NCI-H345 treated with DMSO at 0.1 percent for 48 hours (cell line): Measurements from ENCODE around the gene PON1.

Source experiments
- DNase-seq: peaks from one replicate; lab custom pipeline; 2025; ENCODE audit not compliant: unreplicated experiment; lab: John Stamatoyannopoulos, UW

PON1 gene

GRCh38 chr7:95324431-95324830 is at the start of gene PON1:
TSS of gene PON1 (minus strand) at chr7:95324532. CDS start at chr7:95324475, 57 bp downstream.
- DNase-seq: no peak

DNA sequence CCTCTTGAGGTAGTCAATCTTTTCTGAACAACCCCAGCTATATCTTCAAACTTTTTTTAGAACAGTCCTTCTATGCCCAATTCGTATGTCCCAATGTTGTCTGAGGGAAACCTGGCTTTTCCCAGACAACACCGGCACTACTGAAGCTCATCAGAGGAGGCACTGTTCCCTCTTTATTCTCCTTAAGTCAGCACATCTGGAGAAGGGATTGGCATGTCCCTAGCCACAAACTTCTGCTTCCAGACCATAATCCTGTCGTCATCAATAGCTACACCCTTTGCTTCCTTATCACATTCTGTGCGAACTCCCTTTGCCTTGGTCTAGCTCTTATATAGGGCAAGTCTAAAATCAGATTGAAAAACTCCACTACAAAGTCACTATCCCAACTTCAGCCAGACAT is 49.0 kb upstream of the PON1 start:
- DNase-seq: no peak

- no peak for DNase-seq
These were observed 43.9 kb upstream of the PON1 start for GRCh38 chr7:95368235-95368634.

DNA sequence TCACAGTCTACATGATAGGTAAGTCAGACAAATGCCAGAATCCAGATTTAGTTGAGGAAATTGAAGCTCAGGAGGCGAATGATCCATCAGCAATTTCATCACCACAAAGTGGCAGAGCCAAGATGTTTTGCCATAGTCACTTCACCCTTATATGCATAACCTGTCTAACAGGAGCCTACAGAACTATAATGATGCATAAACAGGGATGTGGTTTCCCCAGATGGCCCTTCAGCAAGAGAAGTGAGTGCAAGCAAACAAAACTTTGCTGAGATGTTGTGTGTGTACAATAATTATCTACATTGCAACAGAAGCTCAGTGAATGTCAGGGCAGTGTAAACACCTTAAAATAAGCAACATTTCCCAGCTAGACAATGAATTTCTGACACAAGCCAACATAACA is 43.3 kb upstream of the PON1 start:
- DNase-seq: no peak

GRCh38 chr7:95365151-95365550 is 40.8 kb upstream of the PON1 start:
- no peak for DNase-seq

GRCh38 chr7:95357623-95358022 is 33.3 kb upstream of the PON1 start:
- no peak for DNase-seq

DNA sequence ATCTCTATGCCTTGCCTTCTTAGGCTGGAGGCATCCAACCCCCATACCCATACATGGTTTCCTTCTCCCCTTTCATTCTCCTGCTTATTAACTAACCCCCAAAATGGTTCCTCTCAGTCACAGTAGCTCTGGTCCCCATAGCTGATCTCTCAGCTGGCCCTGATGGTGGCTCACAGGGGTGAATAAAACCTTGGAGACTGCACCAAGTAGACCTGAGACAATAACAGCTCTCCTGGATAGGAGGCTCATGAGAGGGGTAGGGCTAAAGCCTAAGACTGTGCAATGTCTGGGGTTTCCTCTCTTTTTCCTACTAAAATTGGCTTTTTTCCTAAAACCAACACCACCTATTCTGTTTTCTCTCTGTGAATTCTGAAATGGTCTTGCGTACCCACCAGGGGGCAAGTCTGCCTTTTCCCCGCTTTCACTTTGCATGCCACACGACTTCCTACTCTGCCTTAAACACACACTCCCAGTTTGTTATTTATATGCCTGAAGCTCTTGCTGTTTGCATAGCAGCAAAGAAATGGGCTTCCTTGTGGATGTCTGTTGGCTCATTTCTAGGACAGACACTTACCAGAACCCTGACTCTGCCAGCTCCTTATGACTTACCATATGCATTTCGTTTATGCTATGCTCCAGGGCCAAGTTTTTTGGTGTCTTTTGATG is 18.4 kb upstream of the PON1 start:
- DNase-seq: no peak

- DNase-seq: no peak
These were observed 17.7 kb upstream of the PON1 start for GRCh38 chr7:95342029-95342428.

- DNase-seq: no peak
These were observed 16.2 kb upstream of the PON1 start for GRCh38 chr7:95340491-95340890.

DNA sequence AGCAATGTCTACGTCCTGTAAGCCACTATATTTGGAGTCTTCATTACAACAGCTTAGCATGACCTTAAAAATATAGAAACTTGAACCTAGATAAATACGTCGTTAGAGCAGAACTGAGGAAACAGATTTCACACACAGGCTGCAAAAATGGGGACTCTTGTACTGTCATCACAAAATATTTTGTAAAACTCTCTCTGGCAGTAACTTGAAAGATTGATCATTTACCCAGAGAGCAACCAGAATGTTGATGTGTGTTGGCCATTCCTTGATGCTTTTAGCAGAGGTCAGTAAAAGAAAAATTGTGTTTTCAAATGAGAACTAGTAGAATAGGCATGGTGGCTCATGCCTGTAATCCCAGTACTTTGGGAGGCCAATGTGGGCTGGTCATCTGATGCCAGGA is 14.5 kb upstream of the PON1 start:
- DNase-seq: no peak

DNA sequence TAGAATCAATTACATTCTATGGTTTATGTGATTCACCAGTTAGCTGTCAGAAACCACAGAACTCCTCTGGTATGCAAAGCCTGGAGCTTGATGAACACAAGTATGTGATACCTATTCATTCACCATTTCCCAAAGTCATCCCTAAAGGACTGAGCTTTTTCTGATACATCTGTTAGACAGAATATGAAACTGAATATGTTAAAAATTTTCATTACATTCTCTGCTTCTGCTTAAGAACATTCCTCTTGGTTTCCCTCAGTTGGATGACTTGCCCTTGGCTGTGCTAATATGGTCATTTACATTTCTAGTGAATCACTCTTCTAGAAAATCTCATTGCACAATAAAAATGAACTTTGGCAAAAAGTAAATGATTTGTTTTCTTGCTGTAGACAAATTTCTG is 10.8 kb upstream of the PON1 start:
- DNase-seq: no peak

GRCh38 chr7:95334447-95334846 is 10.1 kb upstream of the PON1 start:
- no peak for DNase-seq

GRCh38 chr7:95330961-95331337 is 6.6 kb upstream of the PON1 start:
- DNase-seq: no peak

DNA sequence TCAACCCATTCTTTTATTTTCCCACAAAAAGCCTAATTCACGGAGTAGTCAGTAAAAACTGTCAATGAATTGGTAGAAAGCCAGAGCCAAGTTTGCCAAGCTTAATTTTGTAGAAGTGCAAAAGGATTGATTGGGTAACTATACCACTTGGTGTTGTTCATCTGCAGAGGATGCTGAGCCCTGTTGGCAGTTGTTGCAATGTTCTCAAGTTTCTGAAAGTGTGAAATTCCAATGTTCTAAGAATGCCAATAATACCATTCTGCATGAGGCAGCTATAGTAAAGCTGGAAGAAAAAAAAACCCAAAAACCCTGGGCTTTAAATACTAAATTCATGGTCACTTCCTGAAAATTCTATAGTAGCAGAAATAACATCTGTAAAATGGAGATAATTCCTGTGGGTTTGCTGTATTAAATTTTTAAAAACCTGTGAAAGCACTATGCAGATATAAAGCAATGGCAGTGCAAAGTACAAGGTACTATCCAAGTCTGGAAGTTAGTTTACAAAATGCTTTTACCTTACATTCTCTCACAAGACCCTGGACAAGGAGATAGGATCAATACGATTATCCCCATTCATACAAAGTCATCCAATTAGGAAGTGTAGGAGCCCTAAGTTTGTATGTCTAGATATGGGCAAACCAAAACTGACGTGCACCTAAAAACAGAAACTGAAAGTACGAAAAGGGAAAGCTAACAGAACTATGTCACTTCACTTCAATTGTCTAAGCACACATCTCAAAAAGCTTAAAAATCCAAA is 6.0 kb upstream of the PON1 start:
- DNase-seq: no peak

DNA sequence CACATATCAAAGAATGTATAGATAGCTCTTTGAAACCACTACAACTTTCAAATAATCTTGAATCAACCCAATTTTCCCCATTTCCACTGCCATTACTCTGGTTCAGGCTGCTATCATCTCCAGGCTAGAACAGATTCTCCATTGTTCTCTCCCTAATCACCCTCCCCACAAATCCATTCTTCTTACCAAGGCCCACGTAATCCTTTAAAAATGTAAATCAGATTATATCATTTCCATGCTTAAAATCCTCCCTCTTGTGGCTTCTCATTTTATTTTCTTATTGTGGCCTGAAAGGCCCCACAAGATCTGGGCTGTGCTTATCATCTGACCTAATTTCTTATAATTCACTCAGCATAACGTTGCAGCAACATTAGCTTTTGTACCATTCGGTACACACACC is 3.0 kb upstream of the PON1 start:
- no peak for DNase-seq

DNA sequence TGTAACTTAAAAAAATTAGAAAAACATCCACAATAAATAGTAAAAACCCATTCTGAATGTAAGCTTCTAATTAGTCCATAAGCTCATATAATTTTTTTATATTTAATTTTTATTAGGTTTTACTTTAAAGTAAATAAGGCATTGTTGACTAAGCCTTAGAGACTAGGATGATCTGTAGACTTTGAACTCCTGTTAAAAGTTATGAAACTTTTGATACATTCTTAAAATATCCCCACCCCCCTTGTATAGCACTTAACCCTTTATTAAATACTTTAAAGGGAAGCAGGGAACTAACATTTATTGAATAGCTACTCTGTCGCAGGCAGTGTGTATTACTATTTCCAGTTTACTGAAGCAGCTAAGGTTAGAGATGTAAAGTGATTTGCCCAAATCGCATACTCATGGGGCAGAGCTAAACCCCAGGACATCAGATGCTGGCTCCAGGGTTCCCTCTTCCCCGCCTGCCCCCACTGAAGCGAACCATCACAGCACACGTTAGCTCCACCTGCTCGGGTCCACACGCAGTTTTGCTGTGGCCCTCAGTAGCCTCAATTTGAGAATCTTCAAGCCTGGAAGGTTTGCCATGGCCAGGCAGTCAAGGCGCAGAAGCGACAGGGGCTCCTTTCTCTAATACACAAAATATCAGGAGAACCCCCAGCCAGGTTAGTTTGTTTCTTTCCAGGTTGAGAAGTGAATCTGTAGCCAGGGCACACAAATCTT is 762 bp downstream of the PON1 start:
- no peak for DNase-seq

DNA sequence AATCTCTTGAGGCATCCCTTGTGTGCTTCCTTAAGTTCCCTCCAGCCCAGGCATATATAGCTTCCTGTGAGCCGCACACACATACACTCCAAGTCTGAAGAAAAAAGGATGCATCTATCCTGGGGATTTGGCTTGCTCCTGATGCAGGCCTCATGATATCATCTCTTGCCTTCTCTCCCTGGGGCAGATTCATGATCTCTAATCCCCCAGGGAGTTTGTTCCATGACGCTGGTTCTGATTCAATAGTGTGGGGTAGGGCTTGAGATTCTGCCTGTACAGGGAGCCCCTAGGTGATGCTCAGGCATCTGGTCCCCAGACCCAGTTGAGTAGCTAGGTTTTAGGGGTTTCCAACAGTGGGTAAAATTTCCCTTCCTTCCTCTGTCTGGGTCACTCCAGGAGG is 1.5 kb downstream of the PON1 start:
- DNase-seq: no peak

GRCh38 chr7:95322396-95322795 is 1.9 kb downstream of the PON1 start:
- DNase-seq: no peak

- no peak for DNase-seq
These were observed 2.6 kb downstream of the PON1 start for GRCh38 chr7:95321720-95322119.

DNA sequence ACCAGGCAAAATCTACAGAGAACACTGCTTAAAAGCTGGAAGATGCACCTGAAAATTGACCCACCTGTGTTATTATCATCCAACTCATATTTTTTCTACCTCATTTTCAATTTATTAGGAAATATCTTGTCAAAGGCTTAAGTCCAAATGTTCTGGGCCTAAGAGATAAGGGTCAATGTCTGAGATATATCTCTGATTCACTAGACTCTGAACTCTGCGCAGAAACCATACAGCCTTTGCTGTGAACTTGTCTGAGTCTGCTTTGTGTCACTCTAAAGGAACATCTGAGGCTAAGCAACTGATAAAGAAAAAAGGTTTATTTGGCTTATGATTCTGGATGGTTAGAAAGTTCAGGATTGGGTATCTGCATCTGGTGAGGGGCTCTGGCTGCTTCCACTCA is 3.7 kb downstream of the PON1 start:
- DNase-seq: no peak

DNA sequence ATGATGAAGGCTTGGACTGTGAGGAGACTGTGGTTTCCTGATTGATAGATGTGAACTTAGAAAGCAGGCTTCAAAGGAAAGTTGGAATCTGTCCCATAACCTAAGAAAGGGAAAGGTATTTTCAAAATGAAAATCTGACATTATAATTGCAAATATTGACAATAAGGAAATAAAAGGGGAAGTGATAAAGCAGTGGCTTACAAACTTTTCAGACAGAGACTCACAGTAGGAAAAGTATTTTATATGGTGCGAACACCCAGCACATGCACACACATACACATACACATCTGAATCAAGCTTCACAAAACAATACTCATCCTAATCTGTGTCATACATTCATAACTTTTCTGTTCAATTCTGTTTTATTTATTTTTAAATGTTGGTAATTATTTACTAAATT is 4.8 kb downstream of the PON1 start:
- no peak for DNase-seq

DNA sequence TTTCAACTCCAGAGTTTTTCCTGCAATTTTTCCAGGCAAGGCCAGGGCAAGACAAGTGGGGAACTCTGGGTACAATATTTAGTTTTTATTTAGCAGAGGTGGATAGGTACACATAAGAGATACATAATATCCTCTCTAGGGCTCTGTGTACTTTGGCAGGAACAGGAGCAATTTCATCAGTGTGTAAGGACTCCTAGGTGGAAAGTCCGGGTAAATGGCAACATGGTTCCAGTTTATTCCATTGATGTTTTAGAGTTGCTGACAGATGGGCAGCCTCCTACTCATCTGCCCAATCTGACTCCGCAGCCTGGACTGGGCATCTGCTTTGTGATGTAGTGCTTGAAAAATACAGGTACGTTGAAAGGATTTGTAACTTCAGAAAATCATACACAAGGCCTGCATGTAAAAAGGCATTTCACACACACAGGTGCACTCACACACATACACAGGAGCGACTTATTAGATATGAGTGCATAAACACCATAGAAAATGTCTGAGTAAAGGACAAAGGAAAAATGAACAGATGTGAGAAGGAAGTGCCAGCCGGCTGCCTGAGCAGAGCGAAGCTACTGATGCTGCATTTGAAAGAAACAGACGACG is 5.7 kb downstream of the PON1 start:
- no peak for DNase-seq
